Peyer's patch (tissue), 4 donors: ENCODE measurements around the gene PCBD1. TPM values are rescaled to one million over a fixed set of nuclear protein-coding genes. Genes with fewer than 3 reads are reported as not detected.

ENCODE experiments used
- DNase-seq, 3 donors: peaks; one replicate each; pipeline ENCODE4 v3.0.0-alpha.2; 2017 to 2019
- H3K27ac ChIP-seq, 4 donors: fragments of 200-600 bp; sonication (generic); one replicate each; pipeline ENCODE4 v1.5.1; 2016 to 2019
- H3K27me3 ChIP-seq, 2 donors: fragments of 200-600 bp; sonication (generic); one replicate each; pipeline ENCODE4 v1.5.1; 2019
- H3K36me3 ChIP-seq, 3 donors: fragments of 200-600 bp; sonication (generic); one replicate each; pipeline ENCODE4 v1.5.1; 2016 to 2019
- H3K4me1 ChIP-seq, 4 donors: fragments of 200-600 bp; sonication (generic); one replicate each; pipeline ENCODE4 v1.5.1; 2016 to 2019
- H3K4me3 ChIP-seq, 4 donors: fragments of 200-600 bp; sonication (generic); 1 replicate in 3 of 4; 2 replicates in 1 of 4; pipeline ENCODE4 v1.5.1; 2016 to 2019; ENCODE audit warnings: mild to moderate bottlenecking in 1 of 4
- H3K9me3 ChIP-seq, 4 donors: fragments of 200-600 bp; sonication (generic); one replicate each; pipeline ENCODE4 v1.5.1; 2016 to 2019; ENCODE audit warnings: mild to moderate bottlenecking in 1 of 4
- POLR2A ChIP-seq, 2 donors: fragments of 450-650 bp; IDR thresholded peaks; one replicate each; pipeline ENCODE4 v1.5.1; 2017; ENCODE audit warnings: antibody characterized with exemption in 2 of 2, mild to moderate bottlenecking in 2 of 2, moderate library complexity in 2 of 2
- total RNA-seq, 4 donors: library from RNA; depleted of rRNA; stranded (reverse); fragments of >200 nt; gene quantifications; one replicate each; pipeline ENCODE4 v1.1.0, GENCODE V29; 2016
- TF ChIP-seq, protein P1 (sequence below), 6 experiments: fragments of 450-650 bp in 4 of 6; fragments of 200-600 bp in 2 of 6; sonication (generic) in 1 of 6; IDR thresholded peaks; one replicate each; pipeline ENCODE4 v1.5.1; 2017 to 2019; ENCODE audit warnings: antibody characterized with exemption in 6 of 6, mild to moderate bottlenecking in 3 of 6, moderate library complexity in 1 of 6

Gene PCBD1
- total RNA-seq, 4 donors from 2014 or later, result 38.8 to 63.5 (median 55.9) TPM

GRCh38 chr10:70833601-70834000 lies 54.8 kb downstream of the PCBD1 start:
- DNase-seq, result no peak
- Histone ChIP-seq H3K4me1 (peaks cover 0 to 45% (median 3%) of the 10 kb centered on the region in 4 donors), H3K36me3 (peaks cover 0 to 7% (median 0%) of the 10 kb centered on the region in 3 donors), H3K4me3 (no peak overlapping the region), H3K9me3 (no peaks in the 10 kb centered on the region), H3K27me3 (no peaks in the 10 kb centered on the region), H3K27ac (no peak overlapping the region)
- TF ChIP-seq, protein P1, sequence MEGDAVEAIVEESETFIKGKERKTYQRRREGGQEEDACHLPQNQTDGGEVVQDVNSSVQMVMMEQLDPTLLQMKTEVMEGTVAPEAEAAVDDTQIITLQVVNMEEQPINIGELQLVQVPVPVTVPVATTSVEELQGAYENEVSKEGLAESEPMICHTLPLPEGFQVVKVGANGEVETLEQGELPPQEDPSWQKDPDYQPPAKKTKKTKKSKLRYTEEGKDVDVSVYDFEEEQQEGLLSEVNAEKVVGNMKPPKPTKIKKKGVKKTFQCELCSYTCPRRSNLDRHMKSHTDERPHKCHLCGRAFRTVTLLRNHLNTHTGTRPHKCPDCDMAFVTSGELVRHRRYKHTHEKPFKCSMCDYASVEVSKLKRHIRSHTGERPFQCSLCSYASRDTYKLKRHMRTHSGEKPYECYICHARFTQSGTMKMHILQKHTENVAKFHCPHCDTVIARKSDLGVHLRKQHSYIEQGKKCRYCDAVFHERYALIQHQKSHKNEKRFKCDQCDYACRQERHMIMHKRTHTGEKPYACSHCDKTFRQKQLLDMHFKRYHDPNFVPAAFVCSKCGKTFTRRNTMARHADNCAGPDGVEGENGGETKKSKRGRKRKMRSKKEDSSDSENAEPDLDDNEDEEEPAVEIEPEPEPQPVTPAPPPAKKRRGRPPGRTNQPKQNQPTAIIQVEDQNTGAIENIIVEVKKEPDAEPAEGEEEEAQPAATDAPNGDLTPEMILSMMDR (IDR thresholded peaks at IDR 0.05), result no peak
- TF ChIP-seq POLR2A (IDR thresholded peaks at IDR 0.05), result no peak

Other genes starting within 250 kb of the PCBD1 start
- gene ADAMTS14, start 216.1 kb downstream of the PCBD1 start, total RNA-seq, result 10 to 100 TPM in 1 of 4 donors, 1 to 10 TPM in 3; 2.3 to 10.7 (median 4.2) TPM
- gene TBATA, start 103.2 kb downstream of the PCBD1 start, total RNA-seq, result not detected
- 100 to 1,000 TPM in 1 of 4 donors, 10 to 100 TPM in 3; 31.4 to 101 (median 82.1) TPM for gene SGPL1, start 72.6 kb downstream of the PCBD1 start, total RNA-seq